HG02885 (cell line): ENCODE results near the gene GUF1.

ENCODE experiments used
- ATAC-seq: cut with Tn5 transposase; IDR thresholded peaks from one replicate; pipeline ENCODE4 v1.9.1; 2021; ENCODE audit warnings: mild to moderate bottlenecking; ENCODE audit not compliant: unreplicated experiment, poor library complexity

GUF1 gene

DNA sequence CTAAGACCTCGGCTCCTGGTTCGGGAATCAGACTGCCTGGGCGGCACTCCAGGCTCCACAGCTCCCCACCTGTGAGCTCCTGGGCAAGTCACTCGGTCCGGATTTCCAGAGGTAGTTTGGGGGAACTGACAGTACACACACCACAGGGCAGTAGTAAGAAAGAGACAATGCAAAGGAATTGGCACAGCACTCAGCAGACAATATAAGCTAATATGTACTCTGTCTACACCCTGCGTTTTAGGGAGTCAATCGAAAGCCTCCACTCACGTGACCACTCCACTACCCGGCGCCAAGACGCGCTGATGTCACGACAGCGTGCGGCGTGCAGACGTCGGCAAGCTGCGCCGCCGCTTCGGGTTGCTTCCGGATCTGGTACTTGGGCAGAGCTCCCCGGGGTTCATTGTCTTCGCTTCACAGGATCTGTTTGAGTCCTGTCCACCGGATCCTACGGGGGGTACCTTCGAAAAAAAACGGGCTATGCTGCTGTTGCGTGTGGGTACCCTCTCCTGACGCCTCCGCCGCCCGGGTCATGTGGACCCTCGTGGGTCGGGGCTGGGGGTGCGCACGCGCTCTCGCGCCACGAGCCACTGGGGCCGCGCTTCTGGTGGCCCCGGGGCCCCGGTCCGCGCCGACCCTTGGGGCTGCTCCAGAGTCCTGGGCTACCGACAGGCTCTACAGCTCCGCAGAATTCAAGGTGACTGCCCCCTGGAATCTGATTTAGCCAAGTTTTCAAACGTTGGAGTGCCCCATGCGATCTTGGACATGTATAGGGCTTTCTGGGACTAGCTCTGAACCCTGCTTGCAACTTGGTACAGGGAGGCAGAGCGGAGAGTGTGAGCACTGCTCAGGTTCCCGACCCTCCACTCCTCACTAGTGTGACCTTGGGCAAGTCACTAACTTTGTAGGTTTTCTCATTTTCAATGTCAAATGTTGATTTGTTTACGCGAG lies at the start of gene GUF1:
Gene GUF1 (plus strand): TSS at position 327 of the 948 bp plus-strand sequence. CDS start 203 bp downstream, at position 530.
- peak; percentile 96 for ATAC-seq

GRCh38 chr4:44629280-44629866 lies 48.8 kb upstream of the GUF1 start:
- ATAC-seq = peak; percentile 98

- ATAC-seq = no peak
These were observed 46.1 kb upstream of the GUF1 start for GRCh38 chr4:44632089-44632488.

- no peak for ATAC-seq
These were observed 45.5 kb upstream of the GUF1 start for GRCh38 chr4:44632733-44633132.

DNA sequence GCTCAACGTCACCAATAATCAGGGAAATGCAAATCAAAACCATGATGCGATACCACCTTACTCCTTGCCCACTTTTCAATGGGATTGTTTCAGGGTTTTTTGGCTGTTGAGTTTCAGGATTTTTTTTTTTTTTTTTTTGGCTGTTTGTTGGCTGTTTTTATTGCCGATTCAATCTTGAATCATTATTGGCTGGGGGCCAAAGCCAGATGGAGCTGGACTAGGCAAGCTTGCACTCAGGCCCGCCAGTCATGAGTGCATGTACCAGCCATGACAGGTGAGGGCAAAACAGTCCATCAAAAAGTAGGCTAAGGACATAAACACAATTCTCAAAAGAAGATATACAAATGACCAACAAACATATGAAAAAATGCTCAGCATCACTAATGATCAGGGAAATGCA lies 40.1 kb upstream of the GUF1 start:
- no peak for ATAC-seq

DNA sequence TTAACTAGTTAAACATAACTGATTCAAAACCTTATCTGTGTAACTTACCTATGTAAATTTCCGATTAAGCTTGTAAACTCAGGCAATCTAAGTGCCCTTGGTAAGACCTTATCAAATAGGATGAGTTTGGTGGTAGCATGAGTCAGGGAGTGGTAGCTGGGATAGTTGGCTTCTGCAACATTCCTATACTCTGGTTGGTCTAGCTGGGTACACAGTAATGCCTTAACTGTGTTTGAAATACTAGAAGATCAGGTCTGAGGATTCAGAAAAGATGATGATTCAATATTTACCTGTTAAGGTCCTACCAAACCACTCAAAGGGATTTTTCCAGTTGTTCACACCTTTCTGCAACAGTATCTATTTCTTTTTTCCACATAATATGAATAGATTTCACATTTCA lies 32.1 kb upstream of the GUF1 start:
- ATAC-seq = no peak

- ATAC-seq = no peak
These were observed 26.8 kb upstream of the GUF1 start, which contains the start of gene YIPF7 for GRCh38 chr4:44651425-44651824. YIPF7 (minus strand) TSS chr4:44651625; CDS start chr4:44650100, 1,525 bp downstream.

DNA sequence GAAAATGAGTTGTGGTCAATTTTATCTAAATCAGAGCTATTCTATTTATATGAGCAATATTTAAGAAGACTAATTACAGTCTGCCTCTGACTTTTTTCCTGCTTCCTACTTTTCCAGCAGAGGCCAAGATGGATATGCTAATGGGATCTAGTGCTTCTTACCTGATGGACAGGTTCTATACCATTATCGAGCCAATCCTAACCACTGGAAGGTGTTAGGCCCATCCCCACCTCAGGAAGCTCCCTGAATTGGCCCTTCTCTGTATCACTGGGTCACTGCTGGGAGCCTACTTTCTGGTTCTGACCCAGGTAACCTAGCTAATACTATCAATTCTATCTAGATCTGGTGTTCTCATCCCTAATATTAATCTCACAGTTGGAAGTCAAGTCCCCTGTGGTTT lies 26.2 kb upstream of the GUF1 start:
- ATAC-seq = no peak

GRCh38 chr4:44660396-44660795 lies 17.8 kb upstream of the GUF1 start:
- no peak for ATAC-seq

DNA sequence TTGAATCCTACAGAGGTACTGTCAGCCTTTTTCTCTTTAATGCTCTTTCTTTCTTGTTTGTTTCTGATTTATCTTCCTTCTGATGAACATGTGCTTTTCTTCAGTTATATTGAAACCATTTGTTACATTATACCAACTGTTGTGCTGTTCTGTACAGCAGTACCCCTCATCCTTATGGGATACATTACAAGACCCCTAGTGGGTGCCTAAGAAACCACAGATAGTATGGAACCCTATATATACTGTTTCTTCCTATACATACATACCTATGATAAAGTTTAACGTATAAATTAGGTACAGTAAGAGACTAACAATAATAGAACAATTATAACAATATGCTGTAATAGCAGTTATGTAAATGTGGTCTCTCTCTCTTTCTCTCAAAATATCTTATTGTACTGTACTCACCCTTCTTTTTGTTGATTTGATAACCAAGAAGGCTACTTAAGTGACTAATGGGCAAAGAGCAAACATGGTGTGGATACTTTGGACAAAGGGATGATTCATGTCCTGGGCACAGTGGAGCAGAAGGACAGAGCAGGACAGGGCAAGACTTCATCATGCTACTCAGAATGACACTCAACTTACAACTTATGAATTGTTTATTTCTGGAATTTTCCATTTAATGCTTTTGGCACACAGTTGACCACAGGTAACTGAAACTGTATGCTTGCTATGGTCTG lies 16.1 kb upstream of the GUF1 start:
- ATAC-seq = peak; percentile 20

DNA sequence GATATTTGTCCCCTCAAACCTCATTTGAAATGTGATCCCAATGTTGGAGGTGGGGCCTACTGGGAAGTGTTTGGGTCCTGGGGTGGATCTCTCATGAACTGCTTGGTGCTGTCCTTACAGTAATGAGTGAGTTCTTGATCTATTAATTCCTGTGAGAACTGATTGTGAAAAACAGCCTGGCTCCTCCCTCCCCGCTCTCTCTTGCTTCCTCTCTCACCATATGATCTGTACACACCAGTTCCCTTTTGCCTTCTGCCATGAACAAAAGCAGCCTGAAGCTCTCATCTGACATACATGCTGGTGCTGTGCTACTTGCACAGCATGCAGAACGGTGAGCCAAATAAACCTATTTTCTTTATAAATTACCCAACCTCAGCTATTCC lies 15.6 kb upstream of the GUF1 start:
- ATAC-seq = peak; percentile 65

DNA sequence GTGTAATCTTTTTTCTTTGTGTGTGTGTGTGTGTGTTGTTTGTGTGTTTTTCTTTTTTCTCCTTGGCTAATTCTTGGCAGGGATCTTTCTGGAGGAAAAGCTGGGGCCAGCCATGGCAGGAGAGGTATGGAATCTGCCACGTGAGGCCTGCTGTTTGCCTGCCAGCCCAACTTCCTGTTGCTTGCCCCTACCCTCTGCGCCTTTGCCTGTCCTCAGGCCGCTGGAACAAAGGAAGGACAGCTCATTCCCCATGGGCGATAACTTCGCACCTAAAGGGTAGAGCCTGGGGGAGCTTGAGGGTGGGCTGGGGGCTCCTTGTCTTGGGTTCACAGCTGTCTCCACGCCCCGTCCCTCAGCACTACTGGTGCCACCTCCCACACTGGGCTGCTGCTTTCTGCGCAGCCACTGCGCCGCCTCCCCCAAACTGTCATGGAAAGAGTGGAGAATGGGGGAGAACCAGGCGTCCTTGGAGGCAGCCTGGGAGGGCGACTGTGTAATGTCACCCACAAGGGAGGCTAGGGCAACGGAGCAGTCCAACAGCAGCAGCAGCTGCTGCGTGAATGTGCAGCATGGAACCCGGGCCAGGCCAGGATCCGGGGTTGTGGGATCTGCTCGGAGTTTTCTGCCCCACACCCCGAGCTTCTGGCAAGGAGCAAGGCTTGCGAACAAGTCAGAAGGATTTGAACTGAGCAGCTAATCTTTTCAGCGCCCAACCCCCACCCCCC lies 14.5 kb upstream of the GUF1 start:
- no peak for ATAC-seq

GRCh38 chr4:44668526-44668925 lies 9.7 kb upstream of the GUF1 start:
- no peak for ATAC-seq

GRCh38 chr4:44670506-44671199 lies 7.6 kb upstream of the GUF1 start:
- ATAC-seq = no peak

DNA sequence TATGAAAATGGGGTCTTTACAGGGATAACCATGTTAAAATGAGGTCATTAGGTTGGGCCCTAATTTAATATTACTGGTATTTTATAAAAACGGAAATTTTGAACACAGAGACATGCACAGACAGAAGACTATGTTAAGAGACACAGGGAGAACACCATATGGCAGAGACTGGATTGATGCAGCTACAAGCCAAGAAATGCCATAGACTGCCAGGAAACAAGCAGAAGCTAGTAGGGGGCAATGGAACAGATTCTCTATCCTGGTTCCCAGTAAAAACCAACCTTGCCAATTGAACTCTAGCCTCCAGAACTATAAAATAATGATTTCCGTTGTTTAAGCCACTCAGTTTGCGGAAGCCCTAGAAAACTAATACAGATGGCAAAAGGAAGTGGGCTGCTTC lies 6.6 kb upstream of the GUF1 start:
- no peak for ATAC-seq

GRCh38 chr4:44674471-44674870 lies 3.7 kb upstream of the GUF1 start:
- no peak for ATAC-seq

DNA sequence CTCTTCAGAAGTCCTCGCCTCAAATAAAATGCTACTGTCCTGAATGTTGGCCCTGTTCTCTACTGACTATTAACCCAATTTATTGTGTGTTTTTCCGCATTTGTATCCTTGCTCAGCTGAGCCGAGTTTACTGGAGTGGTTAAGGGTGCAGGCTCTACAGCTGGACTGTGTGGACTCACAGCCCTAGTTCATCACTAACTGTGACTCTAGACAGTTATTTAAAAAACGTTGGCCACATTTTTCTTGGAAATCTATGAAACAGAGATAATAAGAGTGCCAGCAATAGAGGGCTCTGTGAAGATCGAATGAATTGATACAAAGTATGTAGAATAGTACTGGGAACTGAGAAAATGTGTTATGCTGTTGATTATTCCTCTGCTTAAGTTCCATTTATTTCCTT lies 2.9 kb upstream of the GUF1 start:
- ATAC-seq = no peak

DNA sequence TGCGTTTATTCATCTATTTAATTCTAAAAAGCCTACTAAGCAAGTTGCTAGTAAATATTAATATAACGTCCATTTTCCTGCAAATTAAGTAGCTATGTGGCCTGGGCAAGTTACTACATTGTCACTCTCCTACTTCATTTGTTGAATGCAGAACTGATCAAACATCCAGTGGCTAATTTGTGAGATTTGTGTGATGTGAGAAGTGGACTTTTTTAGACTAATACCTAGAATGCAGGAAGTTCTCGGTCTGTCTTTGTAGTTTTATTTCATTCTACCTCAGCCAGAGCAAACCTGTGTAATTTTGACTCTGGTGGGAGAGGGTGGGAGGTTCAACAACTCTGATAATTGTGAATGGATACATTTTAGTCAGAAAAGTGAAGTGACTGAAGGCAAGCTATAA lies 840 bp downstream of the GUF1 start:
- ATAC-seq = peak; percentile 9

- ATAC-seq = no peak
These were observed 6.4 kb downstream of the GUF1 start for GRCh38 chr4:44684648-44685047.

GRCh38 chr4:44700427-44700826 lies 22.2 kb downstream of the GUF1 start:
- ATAC-seq = no peak
